ENCODE measurements around the gene KISS1.

The KISS1 gene

GRCh38 chr1:204172404-204173029 lies 23.8 kb downstream of the KISS1 start:
- DNase-seq, result no peak
- H3K36me3 ChIP-seq, result no peaks in the 10 kb centered on the region
- H3K27me3 ChIP-seq, result peaks cover 2% of the 10 kb centered on the region; the same call in 1 of the 2 replicates
- TF ChIP-seq, protein P1, sequence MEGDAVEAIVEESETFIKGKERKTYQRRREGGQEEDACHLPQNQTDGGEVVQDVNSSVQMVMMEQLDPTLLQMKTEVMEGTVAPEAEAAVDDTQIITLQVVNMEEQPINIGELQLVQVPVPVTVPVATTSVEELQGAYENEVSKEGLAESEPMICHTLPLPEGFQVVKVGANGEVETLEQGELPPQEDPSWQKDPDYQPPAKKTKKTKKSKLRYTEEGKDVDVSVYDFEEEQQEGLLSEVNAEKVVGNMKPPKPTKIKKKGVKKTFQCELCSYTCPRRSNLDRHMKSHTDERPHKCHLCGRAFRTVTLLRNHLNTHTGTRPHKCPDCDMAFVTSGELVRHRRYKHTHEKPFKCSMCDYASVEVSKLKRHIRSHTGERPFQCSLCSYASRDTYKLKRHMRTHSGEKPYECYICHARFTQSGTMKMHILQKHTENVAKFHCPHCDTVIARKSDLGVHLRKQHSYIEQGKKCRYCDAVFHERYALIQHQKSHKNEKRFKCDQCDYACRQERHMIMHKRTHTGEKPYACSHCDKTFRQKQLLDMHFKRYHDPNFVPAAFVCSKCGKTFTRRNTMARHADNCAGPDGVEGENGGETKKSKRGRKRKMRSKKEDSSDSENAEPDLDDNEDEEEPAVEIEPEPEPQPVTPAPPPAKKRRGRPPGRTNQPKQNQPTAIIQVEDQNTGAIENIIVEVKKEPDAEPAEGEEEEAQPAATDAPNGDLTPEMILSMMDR (IDR thresholded peaks at IDR 0.05; ENCODE audit: low read depth, low read length), result no peak
- H3K9me3 ChIP-seq, result peaks cover 6% of the 10 kb centered on the region
- H3K4me1 ChIP-seq, result no peaks in the 10 kb centered on the region
- H3K4me3 ChIP-seq (ENCODE audit: low read depth, low read length), result no peak overlapping the region

- H3K4me3 ChIP-seq (ENCODE audit: low read depth, low read length), result no peak overlapping the region
- TF ChIP-seq, protein P1 (IDR thresholded peaks at IDR 0.05; ENCODE audit: low read depth, low read length), result no peak
- no peak for DNase-seq
These were observed 24.5 kb downstream of the KISS1 start for GRCh38 chr1:204171751-204172178.

DNA sequence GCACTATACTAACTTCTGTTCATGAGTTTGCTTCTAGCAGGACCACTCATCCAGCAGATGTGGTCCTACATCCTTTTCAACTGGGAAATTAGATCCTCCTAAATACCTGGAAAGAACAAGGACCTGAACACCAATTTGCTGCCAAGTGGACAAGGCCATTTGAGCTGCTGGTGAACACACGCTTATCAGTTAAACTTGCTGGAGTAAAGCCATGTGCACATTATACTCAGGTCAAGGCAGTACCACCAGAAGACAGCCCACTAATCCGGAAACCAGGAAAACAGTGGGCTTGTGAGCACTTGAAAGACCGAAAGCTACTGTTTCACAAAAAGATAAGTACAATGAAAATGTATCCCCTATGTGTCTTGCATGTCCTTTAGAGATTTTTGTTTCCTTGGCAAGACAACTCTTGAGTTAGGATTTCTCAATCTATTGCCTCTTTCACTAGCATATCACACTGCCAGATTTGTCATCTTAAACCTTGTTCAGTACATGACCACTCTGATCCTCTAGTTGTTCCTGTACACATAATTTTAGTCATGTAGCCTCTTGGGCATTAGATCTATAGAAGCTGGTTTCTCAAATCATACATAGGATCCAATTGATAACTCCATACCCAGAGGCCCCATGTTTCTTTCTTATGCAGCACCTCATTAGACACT lies 25.7 kb downstream of the KISS1 start:
- Histone ChIP-seq H3K4me3 (ENCODE audit: low read depth, low read length) (no peak overlapping the region), H3K4me1 (no peaks in the 10 kb centered on the region), H3K27me3 (no peaks in the 10 kb centered on the region; the same call in 1 of the 2 replicates), H3K36me3 (no peaks in the 10 kb centered on the region), H3K9me3 (peaks cover 6% of the 10 kb centered on the region)
- DNase-seq, result no peak
- TF ChIP-seq, protein P1 (IDR thresholded peaks at IDR 0.05; ENCODE audit: low read depth, low read length), result no peak

More at GRCh38 chr1:204171751-204172178, 24.5 kb downstream of the KISS1 start:
- H3K9me3 ChIP-seq, result peaks cover 6% of the 10 kb centered on the region
- H3K27me3 ChIP-seq, result peaks cover under 1% of the 10 kb centered on the region; the same call in 1 of the 2 replicates
- no peaks in the 10 kb centered on the region for H3K4me1 ChIP-seq
- H3K36me3 ChIP-seq, result no peaks in the 10 kb centered on the region

- Histone ChIP-seq H3K36me3 (no peaks in the 10 kb centered on the region), H3K9me3 (peaks cover 6% of the 10 kb centered on the region), H3K27me3 (no peaks in the 10 kb centered on the region), H3K4me1 (no peaks in the 10 kb centered on the region), H3K4me3 (ENCODE audit: low read depth, low read length) (no peak overlapping the region)
- DNase-seq, result no peak
- TF ChIP-seq, protein P1 (IDR thresholded peaks at IDR 0.05; ENCODE audit: low read depth, low read length), result no peak
These were observed 26.4 kb downstream of the KISS1 start for GRCh38 chr1:204169858-204170257.

GRCh38 chr1:204167730-204168129 lies 28.6 kb downstream of the KISS1 start:
- Histone ChIP-seq H3K9me3 (peaks cover 6% of the 10 kb centered on the region), H3K36me3 (no peaks in the 10 kb centered on the region), H3K4me3 (ENCODE audit: low read depth, low read length) (no peak overlapping the region), H3K4me1 (no peaks in the 10 kb centered on the region), H3K27me3 (no peaks in the 10 kb centered on the region)
- no peak for DNase-seq
- TF ChIP-seq, protein P1 (IDR thresholded peaks at IDR 0.05; ENCODE audit: low read depth, low read length), result no peak

DNA sequence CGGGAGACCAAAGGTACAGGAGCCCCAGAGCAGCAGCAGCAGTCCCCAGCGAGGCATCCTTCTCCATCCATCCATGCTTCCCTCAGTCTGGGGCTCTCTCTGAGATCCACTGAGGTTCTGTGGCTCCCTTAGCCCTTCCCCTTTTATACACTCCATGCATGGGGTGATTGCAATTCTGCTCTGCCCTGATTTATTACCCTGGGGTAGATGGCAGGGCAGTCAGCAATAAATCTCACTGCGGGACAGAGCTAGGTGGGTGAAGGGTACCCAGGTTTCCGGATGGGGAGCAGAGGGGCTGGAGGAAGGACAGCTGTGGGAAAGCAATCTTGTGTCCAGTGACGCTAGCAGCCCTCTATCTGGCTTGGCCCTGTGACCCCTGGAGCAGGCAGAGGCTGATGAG lies 30.1 kb downstream of the KISS1 start, which contains the start of gene REN:
Gene REN, minus strand, starts transcription at position 119 of the 400 bp plus-strand sequence. Its CDS starts 44 bp downstream, at position 75.
- Histone ChIP-seq H3K36me3 (no peaks in the 10 kb centered on the region), H3K4me1 (no peaks in the 10 kb centered on the region), H3K27me3 (no peaks in the 10 kb centered on the region), H3K4me3 (ENCODE audit: low read depth, low read length) (no peak within 1 kb of the TSS), H3K9me3 (peaks cover 6% of the 10 kb centered on the region)
- DNase-seq, result no peak
- TF ChIP-seq, protein P1 (IDR thresholded peaks at IDR 0.05; ENCODE audit: low read depth, low read length), result no peak
